GM12892 (cell line): ENCODE data around the gene ZNF488.

Experiments
- POLR2A ChIP-seq: IDR thresholded peaks from 2 replicates; pipeline ENCODE4 v1.6.1; 2011; ENCODE audit warnings: low read depth, low read length, control low read depth
- POLR2AphosphoS5 ChIP-seq: IDR thresholded peaks from 2 replicates; pipeline ENCODE4 v1.6.1; 2011; ENCODE audit warnings: low read depth, low read length, control low read depth
- TAF1 ChIP-seq: IDR thresholded peaks from 2 replicates; pipeline ENCODE4 v1.6.1; 2011; ENCODE audit warnings: low read depth, mild to moderate bottlenecking, control low read depth, low read length, borderline replicate concordance

- TF ChIP-seq TAF1 (no peak), POLR2AphosphoS5 (no peak), POLR2A (no peak)
Measured at GRCh38 chr10:47424231-47424630, 40.1 kb upstream of the ZNF488 start.
